GM23338 (cell line): ENCODE measurements around the gene OR2AE1.

Experiments
- CREB1 ChIP-seq: fragments of 250-450 bp; sonication (Bioruptor Pico); IDR thresholded peaks from 2 replicates; pipeline ENCODE4 v1.5.0; 2020; ENCODE audit warnings: low read depth, mild to moderate bottlenecking, moderate library complexity
- EZH2 ChIP-seq: fragments of 200-600 bp; sonication (generic); IDR thresholded peaks from one replicate; pipeline ENCODE4 v1.8.0; 2017; ENCODE audit warnings: antibody characterized with exemption, mild to moderate bottlenecking, low read depth; ENCODE audit not compliant: unreplicated experiment
- EZH2phosphoT487 ChIP-seq: fragments of 200-600 bp; sonication (generic); IDR thresholded peaks from one replicate; pipeline ENCODE4 v1.8.1; 2018; ENCODE audit warnings: antibody characterized with exemption; ENCODE audit not compliant: unreplicated experiment
- JUNB ChIP-seq: IDR thresholded peaks from one replicate; pipeline ENCODE4 v1.6.1; 2016; ENCODE audit warnings: antibody characterized with exemption; ENCODE audit not compliant: unreplicated experiment
- POLR2AphosphoS5 ChIP-seq: IDR thresholded peaks from 2 replicates; pipeline ENCODE4 v1.6.1; 2016; ENCODE audit warnings: antibody characterized with exemption, low read depth
- TF ChIP-seq, protein P1 (sequence below), 2 experiments: fragments of 200-600 bp in 1 of 2; sonication (generic) in 1 of 2; conservative IDR thresholded peaks; 2 replicates each; pipeline versions ENCODE4 v1.5.1 to v1.6.1; 2016 to 2017; ENCODE audit warnings: antibody characterized with exemption in 2 of 2, low read depth in 2 of 2, mild to moderate bottlenecking in 2 of 2, moderate library complexity in 1 of 2
- TF ChIP-seq, protein P2 (sequence below): IDR thresholded peaks from one replicate; pipeline ENCODE4 v1.6.1; 2018; ENCODE audit warnings: antibody characterized with exemption; ENCODE audit not compliant: unreplicated experiment

GRCh38 chr7:99923200-99923599, 46.4 kb upstream of the OR2AE1 start:
- TF ChIP-seq, protein P1, sequence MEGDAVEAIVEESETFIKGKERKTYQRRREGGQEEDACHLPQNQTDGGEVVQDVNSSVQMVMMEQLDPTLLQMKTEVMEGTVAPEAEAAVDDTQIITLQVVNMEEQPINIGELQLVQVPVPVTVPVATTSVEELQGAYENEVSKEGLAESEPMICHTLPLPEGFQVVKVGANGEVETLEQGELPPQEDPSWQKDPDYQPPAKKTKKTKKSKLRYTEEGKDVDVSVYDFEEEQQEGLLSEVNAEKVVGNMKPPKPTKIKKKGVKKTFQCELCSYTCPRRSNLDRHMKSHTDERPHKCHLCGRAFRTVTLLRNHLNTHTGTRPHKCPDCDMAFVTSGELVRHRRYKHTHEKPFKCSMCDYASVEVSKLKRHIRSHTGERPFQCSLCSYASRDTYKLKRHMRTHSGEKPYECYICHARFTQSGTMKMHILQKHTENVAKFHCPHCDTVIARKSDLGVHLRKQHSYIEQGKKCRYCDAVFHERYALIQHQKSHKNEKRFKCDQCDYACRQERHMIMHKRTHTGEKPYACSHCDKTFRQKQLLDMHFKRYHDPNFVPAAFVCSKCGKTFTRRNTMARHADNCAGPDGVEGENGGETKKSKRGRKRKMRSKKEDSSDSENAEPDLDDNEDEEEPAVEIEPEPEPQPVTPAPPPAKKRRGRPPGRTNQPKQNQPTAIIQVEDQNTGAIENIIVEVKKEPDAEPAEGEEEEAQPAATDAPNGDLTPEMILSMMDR (conservative IDR thresholded peaks at IDR 0.05; ENCODE audit: low read depth in 2 of 2) = no peak
- TF ChIP-seq POLR2AphosphoS5 = no peak
- TF ChIP-seq, protein P2, sequence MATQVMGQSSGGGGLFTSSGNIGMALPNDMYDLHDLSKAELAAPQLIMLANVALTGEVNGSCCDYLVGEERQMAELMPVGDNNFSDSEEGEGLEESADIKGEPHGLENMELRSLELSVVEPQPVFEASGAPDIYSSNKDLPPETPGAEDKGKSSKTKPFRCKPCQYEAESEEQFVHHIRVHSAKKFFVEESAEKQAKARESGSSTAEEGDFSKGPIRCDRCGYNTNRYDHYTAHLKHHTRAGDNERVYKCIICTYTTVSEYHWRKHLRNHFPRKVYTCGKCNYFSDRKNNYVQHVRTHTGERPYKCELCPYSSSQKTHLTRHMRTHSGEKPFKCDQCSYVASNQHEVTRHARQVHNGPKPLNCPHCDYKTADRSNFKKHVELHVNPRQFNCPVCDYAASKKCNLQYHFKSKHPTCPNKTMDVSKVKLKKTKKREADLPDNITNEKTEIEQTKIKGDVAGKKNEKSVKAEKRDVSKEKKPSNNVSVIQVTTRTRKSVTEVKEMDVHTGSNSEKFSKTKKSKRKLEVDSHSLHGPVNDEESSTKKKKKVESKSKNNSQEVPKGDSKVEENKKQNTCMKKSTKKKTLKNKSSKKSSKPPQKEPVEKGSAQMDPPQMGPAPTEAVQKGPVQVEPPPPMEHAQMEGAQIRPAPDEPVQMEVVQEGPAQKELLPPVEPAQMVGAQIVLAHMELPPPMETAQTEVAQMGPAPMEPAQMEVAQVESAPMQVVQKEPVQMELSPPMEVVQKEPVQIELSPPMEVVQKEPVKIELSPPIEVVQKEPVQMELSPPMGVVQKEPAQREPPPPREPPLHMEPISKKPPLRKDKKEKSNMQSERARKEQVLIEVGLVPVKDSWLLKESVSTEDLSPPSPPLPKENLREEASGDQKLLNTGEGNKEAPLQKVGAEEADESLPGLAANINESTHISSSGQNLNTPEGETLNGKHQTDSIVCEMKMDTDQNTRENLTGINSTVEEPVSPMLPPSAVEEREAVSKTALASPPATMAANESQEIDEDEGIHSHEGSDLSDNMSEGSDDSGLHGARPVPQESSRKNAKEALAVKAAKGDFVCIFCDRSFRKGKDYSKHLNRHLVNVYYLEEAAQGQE = no peak
- no peak for TF ChIP-seq EZH2
- TF ChIP-seq CREB1 (CRISPR knock-in tag) = no peak
- no peak for TF ChIP-seq EZH2phosphoT487
- no peak for TF ChIP-seq JUNB
